ENCODE data around the gene BLM.

DNA sequence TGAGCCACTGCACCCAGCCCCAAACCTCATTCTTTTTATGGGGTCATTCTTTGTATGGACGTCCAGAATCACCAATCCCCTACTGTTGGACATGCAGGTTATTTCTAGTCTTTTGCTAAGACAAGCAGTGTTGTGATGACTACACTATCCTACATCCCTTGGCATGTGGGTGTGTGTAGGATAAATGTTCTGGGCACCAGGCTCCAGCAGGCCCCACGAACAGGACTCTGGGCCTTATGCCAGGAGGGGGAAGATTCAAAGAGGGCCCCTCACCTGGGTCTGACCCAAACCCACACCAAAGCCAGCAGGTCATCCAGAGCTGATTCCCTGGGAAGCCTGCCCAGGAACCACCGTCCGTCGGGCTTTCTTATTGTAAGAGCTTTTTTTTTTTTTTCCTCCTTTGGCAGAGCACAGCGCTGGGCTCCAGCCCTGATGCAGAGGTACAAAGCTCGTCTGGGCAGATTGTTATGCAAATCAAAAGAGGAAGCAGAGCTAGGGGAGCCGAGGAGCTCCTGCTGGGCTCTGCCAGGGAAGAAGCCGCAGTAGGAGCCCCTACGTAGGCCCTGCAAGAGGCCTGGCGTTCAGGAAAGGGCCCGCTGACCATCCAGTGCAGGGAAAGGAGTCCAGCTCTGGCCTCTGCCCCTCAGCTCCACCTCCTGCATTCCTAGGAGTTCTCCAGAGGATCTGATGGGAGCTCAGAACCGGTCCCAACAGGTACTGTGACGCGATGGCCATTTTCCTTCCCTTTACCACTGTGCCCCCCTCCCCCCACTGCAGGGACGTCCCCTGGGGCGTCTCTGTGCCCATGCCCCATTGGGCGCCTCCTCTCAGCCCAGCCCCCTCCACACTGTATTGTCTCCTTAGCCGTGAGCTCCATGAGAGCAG lies 122.3 kb downstream of the BLM start:
- TF ChIP-seq POLR2AphosphoS5 (IDR thresholded peaks at IDR 0.05; ENCODE audit: low read depth, low read length), result no peak
- no peak for TF ChIP-seq TAF1 (IDR thresholded peaks at IDR 0.05; ENCODE audit: borderline replicate concordance, insufficient read depth, low read length)
- TF ChIP-seq SIN3A (IDR thresholded peaks at IDR 0.05; ENCODE audit: borderline replicate concordance, insufficient read depth, low read length), result no peak
